H1 (cell line): ENCODE results near the gene GRK3. TPM values are rescaled to one million over a fixed set of nuclear protein-coding genes. Genes with fewer than 3 reads are reported as not detected.
A peak's percentile ranks its signal among the peaks of the same experiment; 100 is the strongest.

Source experiments
- CTCF ChIA-PET: fragments of 300-600 bp; sonication (Branson Sonifier 250); formaldehyde crosslinking; loops from one replicate; lab custom pipeline; 2021; ENCODE audit not compliant: partially characterized antibody; lab: Charles Lee
- POLR2A ChIA-PET: fragments of 300-600 bp; sonication (Branson Sonifier 250); formaldehyde crosslinking; loops from one replicate; lab custom pipeline; 2021; ENCODE audit warnings: inconsistent platforms; ENCODE audit not compliant: partially characterized antibody; lab: Charles Lee
- DNase-seq, 2 experiments: peaks; one replicate each; pipeline versions ENCODE4 v3.0.0 to v3.0.0-alpha.2; 2010 to 2022; ENCODE audit warnings: low spot score in 2 of 2, low read depth in 1 of 2, mixed read lengths in 1 of 2
- FAIRE-seq: peaks from 2 replicates; lab custom pipeline; 2011; peaks lifted over from hg19 to GRCh38; lab: Jason Lieb, UNC
- H2AFZ ChIP-seq: 2 replicates; pipeline ENCODE4 v1.8.1; 2012; ENCODE audit warnings: low read length, inconsistent platforms
- H2AK5ac ChIP-seq: 2 replicates; pipeline ENCODE4 v1.6.1; 2013; ENCODE audit warnings: low read depth, low read length
- H2BK120ac ChIP-seq: replicated peaks from 2 replicates; pipeline ENCODE3; 2013; ENCODE audit warnings: low read depth, low read length, inconsistent platforms
- H2BK12ac ChIP-seq: 2 replicates; pipeline ENCODE4 v1.6.1; 2013; ENCODE audit warnings: low read depth, low read length
- H2BK15ac ChIP-seq: 2 replicates; pipeline ENCODE4 v1.6.1; 2013; ENCODE audit warnings: low read length
- H2BK20ac ChIP-seq: 2 replicates; pipeline ENCODE4 v1.6.1; 2013; ENCODE audit warnings: low read length
- H2BK5ac ChIP-seq: 2 replicates; pipeline ENCODE4 v1.6.1; 2013; ENCODE audit warnings: low read depth, low read length
- H3K14ac ChIP-seq: 2 replicates; pipeline ENCODE4 v1.6.1; 2013; ENCODE audit warnings: inconsistent platforms; ENCODE audit not compliant: insufficient read length
- H3K18ac ChIP-seq: 2 replicates; pipeline ENCODE4 v1.6.1; 2013; ENCODE audit warnings: low read length; ENCODE audit errors: extremely low read depth
- H3K23ac ChIP-seq: 2 replicates; pipeline ENCODE4 v1.6.1; 2013; ENCODE audit warnings: inconsistent platforms; ENCODE audit not compliant: insufficient read length
- H3K23me2 ChIP-seq: 2 replicates; pipeline ENCODE4 v1.6.1; 2013; ENCODE audit warnings: low read depth, low read length
- H3K27ac ChIP-seq: 2 replicates; pipeline ENCODE4 v1.6.1; 2011; ENCODE audit warnings: low read depth, low read length, inconsistent platforms
- H3K27me3 ChIP-seq, 4 experiments: replicated peaks in 1 of 4; 1 replicate in 1 of 4; 2 replicates in 3 of 4; pipeline versions ENCODE4 v1.6.1 to v1.8.1; 2011 to 2013; ENCODE audit warnings: low read length in 3 of 4, mild to moderate bottlenecking in 3 of 4, inconsistent platforms in 2 of 4, mixed read lengths in 2 of 4, moderate library complexity in 1 of 4; ENCODE audit not compliant: control insufficient read depth in 3 of 4, insufficient read depth in 3 of 4; ENCODE audit errors: extremely low read depth in 1 of 4
- H3K36me3 ChIP-seq, 4 experiments: 2 replicates each; pipeline versions ENCODE4 v1.6.1 to v1.8.1; 2011 to 2013; ENCODE audit warnings: mild to moderate bottlenecking in 4 of 4, low read length in 3 of 4, moderate library complexity in 2 of 4, control low read depth in 1 of 4, inconsistent platforms in 1 of 4; ENCODE audit not compliant: insufficient read depth in 4 of 4, control insufficient read depth in 2 of 4
- H3K4ac ChIP-seq: replicated peaks from 2 replicates; pipeline ENCODE3; 2013; ENCODE audit warnings: low read length, low read depth, mixed read lengths, inconsistent platforms; ENCODE audit not compliant: insufficient read length
- H3K4me1 ChIP-seq, 4 experiments: replicated peaks in 1 of 4; 1 replicate in 1 of 4; 2 replicates in 3 of 4; pipeline versions ENCODE4 v1.6.1 to v1.8.1; 2011 to 2013; ENCODE audit warnings: low read length in 3 of 4, inconsistent platforms in 2 of 4, mixed read lengths in 1 of 4; ENCODE audit not compliant: insufficient read depth in 4 of 4, control insufficient read depth in 3 of 4
- H3K4me2 ChIP-seq, 2 experiments: 2 replicates each; pipeline versions ENCODE4 v1.6.1 to v1.8.1; 2011 to 2013; ENCODE audit warnings: low read depth in 2 of 2, low read length in 2 of 2, control low read depth in 1 of 2, inconsistent platforms in 1 of 2, mild to moderate bottlenecking in 1 of 2; ENCODE audit not compliant: insufficient read depth in 1 of 2
- H3K4me3 ChIP-seq, 4 experiments: fragments of 200-600, 300-600 bp in 1 of 4; sonication (generic), shearing (Covaris generic), sonication (Bioruptor Twin) in 1 of 4; 2 replicates each; pipeline versions ENCODE4 v1.5.1 to v1.8.1; 2011 to 2016; ENCODE audit warnings: low read length in 4 of 4, low read depth in 3 of 4, control low read depth in 2 of 4, inconsistent platforms in 2 of 4, mild to moderate bottlenecking in 2 of 4, mixed read lengths in 1 of 4, moderate library complexity in 1 of 4; ENCODE audit not compliant: insufficient read depth in 2 of 4; ENCODE audit errors: extremely low read depth in 1 of 4
- H3K56ac ChIP-seq: replicated peaks from 2 replicates; pipeline ENCODE3; 2013; ENCODE audit warnings: low read depth, mild to moderate bottlenecking, mixed read lengths, low read length, inconsistent platforms; ENCODE audit not compliant: insufficient read length
- H3K79me1 ChIP-seq: 2 replicates; pipeline ENCODE4 v1.6.1; 2013; ENCODE audit warnings: low read depth, low read length, control low read depth
- H3K79me2 ChIP-seq, 2 experiments: 2 replicates each; pipeline versions ENCODE4 v1.6.1 to v1.8.1; 2012 to 2013; ENCODE audit warnings: low read length in 2 of 2, mild to moderate bottlenecking in 2 of 2, inconsistent platforms in 1 of 2; ENCODE audit not compliant: insufficient read depth in 2 of 2, control insufficient read depth in 1 of 2
- H3K9ac ChIP-seq, 4 experiments: replicated peaks in 1 of 4; 1 replicate in 1 of 4; 2 replicates in 3 of 4; pipeline versions ENCODE4 v1.6.1 to v1.8.1; 2011 to 2013; ENCODE audit warnings: low read depth in 3 of 4, low read length in 3 of 4, control low read depth in 2 of 4, mild to moderate bottlenecking in 2 of 4, moderate library complexity in 2 of 4, inconsistent platforms in 1 of 4; ENCODE audit errors: extremely low read depth in 1 of 4
- H3K9me3 ChIP-seq, 2 experiments: 2 replicates each; pipeline versions ENCODE4 v1.6.1 to v1.8.1; 2012 to 2013; ENCODE audit warnings: mild to moderate bottlenecking in 2 of 2, moderate library complexity in 2 of 2, control low read depth in 1 of 2, inconsistent platforms in 1 of 2, low read depth in 1 of 2, low read length in 1 of 2, mixed read lengths in 1 of 2; ENCODE audit not compliant: insufficient read depth in 2 of 2
- H4K20me1 ChIP-seq, 2 experiments: replicated peaks in 1 of 2; 2 replicates each; pipeline versions ENCODE3 to v1.8.1; 2011 to 2013; ENCODE audit warnings: inconsistent platforms in 2 of 2, low read length in 2 of 2, mild to moderate bottlenecking in 1 of 2; ENCODE audit not compliant: insufficient read depth in 2 of 2, control insufficient read depth in 1 of 2
- H4K5ac ChIP-seq: 2 replicates; pipeline ENCODE4 v1.6.1; 2013; ENCODE audit warnings: low read length, low read depth, mixed read lengths, inconsistent platforms; ENCODE audit not compliant: insufficient read length
- H4K8ac ChIP-seq: 2 replicates; pipeline ENCODE4 v1.8.0; 2013; ENCODE audit warnings: mild to moderate bottlenecking, moderate library complexity, low read length, inconsistent platforms; ENCODE audit not compliant: insufficient read depth; ENCODE audit errors: extremely low read depth
- H4K91ac ChIP-seq: replicated peaks from 2 replicates; pipeline ENCODE3; 2013; ENCODE audit warnings: low read length, mixed read lengths, inconsistent platforms; ENCODE audit not compliant: insufficient read length
- ASH2L ChIP-seq: fragments of 200-600, 300-600 bp; sonication (generic); IDR thresholded peaks from one replicate; pipeline ENCODE4 v1.7.1; 2017; ENCODE audit warnings: low read length
- BCL11A ChIP-seq, 2 experiments: IDR thresholded peaks; one replicate each; pipeline ENCODE4 v1.6.1; 2011; ENCODE audit warnings: low read depth in 2 of 2, low read length in 2 of 2, mild to moderate bottlenecking in 2 of 2
- CTBP2 ChIP-seq: IDR thresholded peaks from 2 replicates; pipeline ENCODE4 v1.7.0; 2011; ENCODE audit warnings: borderline replicate concordance, mild to moderate bottlenecking, moderate library complexity, mixed read lengths, low read length; ENCODE audit not compliant: insufficient read depth, insufficient read length
- CTCF ChIP-seq, 3 experiments: IDR thresholded peaks; 1 replicate in 2 of 3; 2 replicates in 1 of 3; pipeline versions ENCODE4 v1.5.1 to v1.6.1; 2011; ENCODE audit warnings: low read length in 3 of 3, mild to moderate bottlenecking in 3 of 3, inconsistent platforms in 2 of 3, low read depth in 1 of 3, moderate library complexity in 1 of 3; ENCODE audit not compliant: insufficient read depth in 1 of 3; ENCODE audit errors: control extremely low read depth in 1 of 3
- PHF8 ChIP-seq: fragments of 200-600 bp; sonication (generic); conservative IDR thresholded peaks from 2 replicates; pipeline ENCODE4 v1.7.1; 2012; ENCODE audit warnings: low read depth, mild to moderate bottlenecking, inconsistent platforms, low read length, moderate library complexity
- RBBP5 ChIP-seq: IDR thresholded peaks from 2 replicates; pipeline ENCODE4 v1.7.1; 2012; ENCODE audit warnings: low read depth, mild to moderate bottlenecking, inconsistent platforms, low read length, moderate library complexity, borderline replicate concordance
- RXRA ChIP-seq: IDR thresholded peaks from 2 replicates; pipeline ENCODE4 v1.6.1; 2011; ENCODE audit warnings: low read depth, mild to moderate bottlenecking, low read length, moderate library complexity; ENCODE audit not compliant: insufficient read depth
- TCF12 ChIP-seq: IDR thresholded peaks from 2 replicates; pipeline ENCODE4 v1.6.1; 2011; ENCODE audit warnings: low read depth, mild to moderate bottlenecking, low read length
- TEAD4 ChIP-seq: IDR thresholded peaks from 2 replicates; pipeline ENCODE4 v1.6.1; 2012; ENCODE audit warnings: low read depth, low read length, inconsistent platforms, mixed read lengths
- WGBS, 2 experiments: shearing (Covaris generic) in 1 of 2; methylation state at CpG; one replicate each; pipeline versions ENCODE4 v1.1.6 to v1.1.7; 2013 to 2015; ENCODE audit warnings: low lambda C conversion rate in 2 of 2, mixed read lengths in 2 of 2, inconsistent platforms in 1 of 2, low coverage in 1 of 2, missing lambda C conversion rate in 1 of 2; ENCODE audit not compliant: insufficient replicate concordance in 2 of 2, insufficient coverage in 1 of 2, insufficient read length in 1 of 2; ENCODE audit errors: extremely low coverage in 1 of 2, missing lambda C conversion rate in 1 of 2; 5-methylcytosine and 5-hydroxymethylcytosine counted together
- polyA plus RNA-seq, 7 experiments: library from polyadenylated mRNA; depleted of rRNA in 3 of 7; stranded (reverse) in 5 of 7; unstranded in 2 of 7; fragments of >200 nt in 5 of 7; fragments of 200-250 nt in 2 of 7; gene quantifications; 1 replicate in 5 of 7; 2 replicates in 1 of 7; 4 replicates in 1 of 7; pipeline versions ENCODE4 v1.2.1 to v1.2.3, GENCODE V29; 2011 to 2013; ENCODE audit warnings: missing spikeins in 2 of 7, mixed read lengths in 2 of 7
- total RNA-seq: library from RNA; stranded (reverse); fragmentation: NEBNext Ultra II Directional; extraction: Animal tissue kit (Norgen Biotek cat#: 25700); gene quantifications from 2 replicates; pipeline ENCODE4 v1.2.1, GENCODE V29; 2021

The GRK3 gene
- total and polyA plus RNA-seq, 2 of the 8 experiments (the other 6 are each of a cell fraction or from before 2014, with no cell fraction given), result 7.5 to 35.3 TPM

GRCh38 chr22:25566186-25566897 lies 1.9 kb downstream of the GRK3 start:
- Histone ChIP-seq H3K36me3 (no peaks in the 10 kb centered on the region), H3K23ac (no peak overlapping the region), H3K4ac (no peak overlapping the region), H3K56ac (no peak overlapping the region), H3K4me3 (peak overlapping the region in 2 of 4 experiments; percentile 39 to 100; a peak in 4 of 8 replicates), H3K9me3 (no peaks in the 10 kb centered on the region), H3K14ac (no peak overlapping the region), H3K18ac (no peak overlapping the region), H2BK12ac (no peak overlapping the region), H4K8ac (no peak overlapping the region), H2AFZ (no peak overlapping the region), H3K79me2 (peaks cover 6 to 60% of the 10 kb centered on the region in 2 experiments), H2BK120ac (no peak overlapping the region), H2BK5ac (no peak overlapping the region), H3K4me2 (peak overlapping the region; percentile 53 to 96; a peak in 3 of 4 replicates), H4K20me1 (peaks cover 0 to 2% of the 10 kb centered on the region in 2 experiments), H3K23me2 (peaks cover 13% of the 10 kb centered on the region; the same call in 1 of the 2 replicates), H3K27ac (no peak overlapping the region), H3K27me3 (peaks cover 0 to 13% (median 3%) of the 10 kb centered on the region in 4 experiments; a peak in 2 of 7 replicates), H3K9ac (no peak overlapping the region), H2BK15ac (no peak overlapping the region), H4K5ac (no peak overlapping the region), H3K4me1 (peaks cover 4 to 17% (median 13%) of the 10 kb centered on the region in 4 experiments; a peak in 6 of 7 replicates), H4K91ac (no peak overlapping the region), H2BK20ac (no peak overlapping the region), H3K79me1 (peaks cover 6% of the 10 kb centered on the region), H2AK5ac (no peak overlapping the region)
- peak; percentile 75 for FAIRE-seq
- 54% methylated on average over 5 of the region's 5 CpGs; no CpG with 5 or more reads in 1 of the 2 experiments for WGBS, 2 experiments
- ChIA-PET POLR2A (interaction anchor here (0.6 to 1.5 kb wide), 3 partner anchors 24 to 756 kb away, joined by 3 to 4 read pairs (median 4); no protein-coding TSS in a partner anchor), CTCF (interaction anchor here (1.4 to 2.3 kb wide), 2 partner anchors 22 to 207 kb away, joined by 3 to 7 read pairs; no protein-coding TSS in a partner anchor)
- TF ChIP-seq ASH2L (no peak), RBBP5 (no peak), TCF12 (no peak), RXRA (no peak), TEAD4 (no peak), CTCF (IDR thresholded peaks at IDR 0.05; ENCODE audit: control extremely low read depth in 1 of 3, insufficient read depth in 1 of 3, low read depth in 1 of 3, low read length in 3 of 3) (no peak), BCL11A (IDR thresholded peaks at IDR 0.05; ENCODE audit: low read depth in 2 of 2, low read length in 2 of 2) (no peak), PHF8 (no peak), CTBP2 (no peak)
- DNase-seq, result no peak
